ENCODE results near the gene ATG4C. TPM values are rescaled to one million over a fixed set of nuclear protein-coding genes. Genes with fewer than 3 reads are reported as not detected.
"Not testable (repeated sequence)": the region's sequence is repeated elsewhere in the genome, so short reads cannot be mapped to it uniquely, and the experiment has no call there.

ATG4C gene
- total and polyA plus RNA-seq, 2 experiments from 2014 or later, result 6.2 to 11.7 TPM

DNA sequence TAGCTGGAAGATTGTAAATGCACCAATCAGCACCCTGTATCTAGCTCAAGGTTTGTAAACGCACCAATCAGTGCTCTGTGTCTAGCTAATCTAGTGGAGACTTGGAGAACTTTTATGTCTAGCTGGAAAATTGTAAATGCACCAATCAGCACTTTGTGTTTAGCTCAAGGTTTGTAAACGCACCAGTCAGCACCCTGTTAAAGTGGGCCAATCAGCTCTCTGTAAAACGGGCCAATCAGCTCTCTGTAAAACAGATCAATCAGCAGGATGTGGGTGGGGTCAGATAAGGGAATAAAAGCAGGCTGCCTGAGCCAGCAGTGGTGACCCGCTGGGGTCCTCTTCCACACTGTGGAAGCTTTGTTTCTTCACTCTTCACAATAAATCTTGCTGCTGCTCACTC lies 21.9 kb upstream of the ATG4C start:
- H3K4me1 ChIP-seq (ENCODE audit: insufficient read depth); H3K9me3 ChIP-seq (ENCODE audit: low read depth); H2AFZ ChIP-seq; H3K27ac ChIP-seq; H3K9ac ChIP-seq; H3K79me2 ChIP-seq (ENCODE audit: insufficient read depth); H3K27me3 ChIP-seq (replicated peaks; ENCODE audit: insufficient read depth); H3K4me3 ChIP-seq; H3F3A ChIP-seq (ENCODE audit: insufficient read depth); DNase-seq; in situ Hi-C loops (cut with MboI); H4K20me1 ChIP-seq (ENCODE audit: insufficient read depth); H3K9me2 ChIP-seq (ENCODE audit: insufficient read depth); H3K4me2 ChIP-seq (ENCODE audit: unreplicated experiment); H3K36me3 ChIP-seq (ENCODE audit: low read depth): not testable (repeated sequence)
- WGBS, 2 experiments (ENCODE audit: low coverage in 1 of 2, low lambda C conversion rate in 2 of 2, missing lambda C conversion rate in 2 of 2), result 72 to 73% methylated on average over 4 of the region's 4 CpGs

DNA sequence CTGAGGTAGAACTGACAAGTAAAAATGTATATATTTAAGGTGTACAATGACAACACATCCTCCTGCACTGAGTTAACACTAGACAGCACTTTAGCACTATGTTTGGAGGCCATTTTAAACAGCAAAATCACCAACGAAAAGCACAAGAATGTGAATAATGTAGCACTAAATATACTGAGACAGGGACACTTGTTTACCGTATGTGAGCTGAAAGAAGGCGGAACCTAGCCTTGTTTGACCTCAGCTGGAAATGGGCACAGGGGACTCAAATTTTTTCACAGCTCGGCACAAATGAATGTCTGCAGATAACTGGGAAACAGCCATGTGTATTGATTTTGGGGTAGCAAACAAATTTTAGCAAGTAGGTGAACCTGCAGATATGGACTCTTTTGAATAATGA lies 18.0 kb upstream of the ATG4C start:
- Histone ChIP-seq H4K20me1 (ENCODE audit: insufficient read depth) (no peaks in the 10 kb centered on the region), H3K79me2 (ENCODE audit: insufficient read depth) (no peaks in the 10 kb centered on the region), H2AFZ (no peak overlapping the region), H3K9ac (no peak overlapping the region), H3K4me2 (ENCODE audit: unreplicated experiment) (no peak overlapping the region), H3K4me3 (no peak overlapping the region), H3K4me1 (ENCODE audit: insufficient read depth) (no peaks in the 10 kb centered on the region), H3K27ac (no peak overlapping the region), H3K9me3 (ENCODE audit: low read depth) (no peaks in the 10 kb centered on the region), H3K27me3 (replicated peaks; ENCODE audit: insufficient read depth) (no peaks in the 10 kb centered on the region), H3K36me3 (ENCODE audit: low read depth) (no peaks in the 10 kb centered on the region), H3F3A (ENCODE audit: insufficient read depth) (no peaks in the 10 kb centered on the region), H3K9me2 (ENCODE audit: insufficient read depth) (no peaks in the 10 kb centered on the region)
- WGBS, 2 experiments (ENCODE audit: low coverage in 1 of 2, low lambda C conversion rate in 2 of 2, missing lambda C conversion rate in 2 of 2), result 35 to 36% methylated on average over 3 of the region's 4 CpGs
- DNase-seq, result no peak
- TF ChIP-seq EZH2 (IDR thresholded peaks at IDR 0.05; ENCODE audit: insufficient read depth, poor library complexity, severe bottlenecking) (no peak), EZH2phosphoT487 (IDR thresholded peaks at IDR 0.05; ENCODE audit: insufficient read depth, low read depth) (no peak)
- in situ Hi-C loops (cut with MboI), result no loop called here

DNA sequence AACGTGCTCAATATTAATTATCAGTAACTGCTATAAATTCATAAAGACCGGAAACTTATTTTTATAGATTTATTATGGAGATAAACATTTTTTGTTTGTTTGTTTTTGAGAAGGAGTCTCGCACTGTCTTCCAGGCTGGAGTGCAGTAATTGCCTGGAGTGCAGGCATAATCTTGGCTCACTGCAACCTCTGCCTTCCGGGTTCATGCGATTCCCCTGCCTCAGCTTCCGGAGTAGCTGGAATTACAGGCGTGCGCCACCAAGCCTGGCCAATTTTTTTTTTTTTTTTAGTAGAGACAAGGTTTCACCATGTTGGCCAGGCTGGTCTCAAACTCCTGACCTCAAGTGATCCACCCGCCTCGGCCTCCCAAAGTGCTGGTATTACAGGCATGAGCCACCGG lies 15.4 kb upstream of the ATG4C start:
- H3K79me2 ChIP-seq (ENCODE audit: insufficient read depth); H3K9me3 ChIP-seq (ENCODE audit: low read depth); in situ Hi-C loops (cut with MboI); H3F3A ChIP-seq (ENCODE audit: insufficient read depth); H3K4me1 ChIP-seq (ENCODE audit: insufficient read depth); H4K20me1 ChIP-seq (ENCODE audit: insufficient read depth); H3K9ac ChIP-seq; H2AFZ ChIP-seq; H3K4me2 ChIP-seq (ENCODE audit: unreplicated experiment); H3K27ac ChIP-seq; H3K27me3 ChIP-seq (replicated peaks; ENCODE audit: insufficient read depth); DNase-seq; H3K4me3 ChIP-seq; H3K9me2 ChIP-seq (ENCODE audit: insufficient read depth); H3K36me3 ChIP-seq (ENCODE audit: low read depth): not testable (repeated sequence)
- WGBS, 2 experiments (ENCODE audit: low coverage in 1 of 2, low lambda C conversion rate in 2 of 2, missing lambda C conversion rate in 2 of 2), result 84 to 85% methylated on average over 10 to 11 of the region's 11 CpGs

DNA sequence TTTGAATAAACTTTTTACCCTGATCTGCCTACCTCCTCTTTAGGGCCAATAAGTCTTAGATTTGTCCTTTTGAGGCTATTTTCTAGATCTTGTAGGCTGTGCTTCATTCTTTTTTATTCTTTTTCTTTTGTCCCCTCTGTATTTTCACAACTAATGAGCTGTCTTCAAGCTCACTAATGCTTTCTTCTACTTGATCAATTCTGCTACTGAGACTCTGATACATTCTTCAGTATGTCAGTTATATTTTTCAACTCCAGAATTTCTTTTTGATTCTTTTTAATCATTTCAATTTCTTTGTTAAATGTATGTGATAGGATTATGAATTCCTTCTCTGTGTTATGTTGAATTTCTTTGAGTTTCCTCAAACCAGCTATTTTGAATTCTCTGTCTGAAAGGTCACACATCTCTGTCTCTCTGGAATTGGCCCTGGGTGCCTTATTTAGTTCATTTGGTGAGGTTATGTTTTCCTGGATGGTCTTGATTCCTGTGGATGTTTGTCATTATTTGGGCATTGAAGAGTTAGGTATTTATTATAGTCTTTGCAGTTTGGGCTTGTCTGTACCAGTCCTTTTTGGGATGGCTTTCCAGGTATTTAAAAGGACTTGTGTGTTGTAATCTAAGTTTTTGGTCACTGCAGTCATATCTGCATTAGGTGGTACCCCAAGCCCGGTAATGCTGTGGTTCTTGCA lies 11.2 kb upstream of the ATG4C start:
- no peaks in the 10 kb centered on the region for H3K9me3 ChIP-seq (ENCODE audit: low read depth)
- H3K36me3 ChIP-seq (ENCODE audit: low read depth), result no peaks in the 10 kb centered on the region
- no peak overlapping the region for H3K4me2 ChIP-seq (ENCODE audit: unreplicated experiment)

DNA sequence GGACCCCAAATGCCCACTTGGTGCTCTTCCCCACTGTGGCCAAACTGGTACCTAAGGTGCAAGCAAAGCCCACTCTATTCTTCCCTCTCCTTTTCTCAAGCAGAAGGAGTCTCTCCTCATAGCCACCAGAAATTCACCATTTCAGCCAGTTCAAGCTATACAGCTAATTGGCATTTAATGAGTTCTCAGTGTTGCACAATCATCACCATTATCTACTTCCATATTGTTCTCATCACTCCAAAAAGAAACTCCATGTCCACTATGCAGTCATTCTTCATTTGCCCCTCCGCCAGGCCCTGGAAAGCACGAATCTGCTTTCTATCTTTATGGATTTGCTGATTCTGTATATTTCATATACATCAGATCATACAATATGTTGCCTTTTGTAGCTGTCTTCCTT lies 9.9 kb upstream of the ATG4C start:
- H4K20me1 ChIP-seq (ENCODE audit: insufficient read depth), result no peaks in the 10 kb centered on the region
- H3K9me3 ChIP-seq (ENCODE audit: low read depth), result no peaks in the 10 kb centered on the region
- H3F3A ChIP-seq (ENCODE audit: insufficient read depth), result no peaks in the 10 kb centered on the region
- TF ChIP-seq EZH2phosphoT487 (IDR thresholded peaks at IDR 0.05; ENCODE audit: insufficient read depth, low read depth) (no peak), EZH2 (IDR thresholded peaks at IDR 0.05; ENCODE audit: insufficient read depth, poor library complexity, severe bottlenecking) (no peak)
- no peaks in the 10 kb centered on the region for H3K4me1 ChIP-seq (ENCODE audit: insufficient read depth)
- no peaks in the 10 kb centered on the region for H3K9me2 ChIP-seq (ENCODE audit: insufficient read depth)
- no peaks in the 10 kb centered on the region for H3K36me3 ChIP-seq (ENCODE audit: low read depth)
- in situ Hi-C loops (cut with MboI), result no loop called here
- 57 to 64% methylated on average over 2 of the region's 2 CpGs for WGBS, 2 experiments (ENCODE audit: low coverage in 1 of 2, low lambda C conversion rate in 2 of 2, missing lambda C conversion rate in 2 of 2)
- H3K4me3 ChIP-seq, result no peak overlapping the region
- no peak overlapping the region for H3K27ac ChIP-seq
- 0 out of 2 replicates have a peak, but pooled peaks cover 5% of the 10 kb centered on the region for H3K27me3 ChIP-seq (replicated peaks; ENCODE audit: insufficient read depth)
- no peak overlapping the region for H3K4me2 ChIP-seq (ENCODE audit: unreplicated experiment)
- H2AFZ ChIP-seq, result no peak overlapping the region
- no peak overlapping the region for H3K9ac ChIP-seq
- H3K79me2 ChIP-seq (ENCODE audit: insufficient read depth), result no peaks in the 10 kb centered on the region
- DNase-seq, result no peak

More for the DNA sequence above, 11.2 kb upstream of the ATG4C start:
- Histone ChIP-seq H3K4me3 (no peak overlapping the region), H2AFZ (no peak overlapping the region), H3K27me3 (replicated peaks; ENCODE audit: insufficient read depth) (no peaks in the 10 kb centered on the region), H3K9me2 (ENCODE audit: insufficient read depth) (no peaks in the 10 kb centered on the region), H3K79me2 (ENCODE audit: insufficient read depth) (no peaks in the 10 kb centered on the region), H3K9ac (no peak overlapping the region), H3K27ac (no peak overlapping the region), H3F3A (ENCODE audit: insufficient read depth) (no peaks in the 10 kb centered on the region), H3K4me1 (ENCODE audit: insufficient read depth) (no peaks in the 10 kb centered on the region), H4K20me1 (ENCODE audit: insufficient read depth) (no peaks in the 10 kb centered on the region)
- no peak for DNase-seq
- TF ChIP-seq EZH2phosphoT487 (IDR thresholded peaks at IDR 0.05; ENCODE audit: insufficient read depth, low read depth) (no peak), EZH2 (IDR thresholded peaks at IDR 0.05; ENCODE audit: insufficient read depth, poor library complexity, severe bottlenecking) (no peak)
- in situ Hi-C loops (cut with MboI), result no loop called here
- 52 to 78% methylated on average over 1 of the region's 1 CpG for WGBS, 2 experiments (ENCODE audit: low coverage in 1 of 2, low lambda C conversion rate in 2 of 2, missing lambda C conversion rate in 2 of 2)

Measured in GM23248 (cell line).